Measurements from ENCODE around the gene TDRD9.

DNA sequence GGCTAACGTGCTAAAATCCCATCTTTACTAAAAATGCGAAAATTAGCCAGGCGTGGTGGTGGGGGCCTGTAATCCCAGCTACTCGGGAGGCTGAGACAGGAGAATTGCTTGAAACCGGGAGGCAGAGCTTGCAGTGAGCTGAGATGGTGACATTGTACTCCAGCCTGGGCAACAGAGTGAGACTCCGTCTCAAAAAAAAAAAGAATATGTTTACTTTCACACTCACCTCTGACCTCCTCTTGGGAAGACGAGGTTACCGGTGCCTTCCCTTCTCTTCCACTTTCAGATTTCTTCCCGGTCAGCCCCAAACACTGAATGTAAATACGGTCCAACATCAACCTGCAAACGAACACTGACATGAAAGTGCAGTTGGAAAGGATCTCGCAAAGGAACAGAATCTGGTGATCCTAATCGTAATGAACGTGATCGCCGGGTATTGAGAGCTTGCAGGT is 49.1 kb upstream of the TDRD9 start:
- no peak for TF ChIP-seq POLR2AphosphoS5 (IDR thresholded peaks at IDR 0.05; ENCODE audit: low read depth, low read length)
- TF ChIP-seq POLR2A (IDR thresholded peaks at IDR 0.05; ENCODE audit: low read depth, low read length): no peak
- TF ChIP-seq SPI1 (IDR thresholded peaks at IDR 0.05; ENCODE audit: low read depth, low read length): no peak
- no peak for TF ChIP-seq TAF1 (IDR thresholded peaks at IDR 0.05; ENCODE audit: low read depth, low read length)
- no peak for TF ChIP-seq PAX5 (IDR thresholded peaks at IDR 0.05; ENCODE audit: insufficient read depth, low read length, severe bottlenecking)
- TF ChIP-seq POU2F2 (IDR thresholded peaks at IDR 0.05; ENCODE audit: low read depth, low read length): no peak

Data from GM12891 (cell line).